Sigmoid colon (tissue), 7 donors: Measurements from ENCODE around the gene PLEKHG4B. TPM values are rescaled to one million over a fixed set of nuclear protein-coding genes. Genes with fewer than 3 reads are reported as not detected.
A peak's percentile ranks its signal among the peaks of the same experiment; 100 is the strongest.
"Not testable (repeated sequence)": the region's sequence is repeated elsewhere in the genome, so short reads cannot be mapped to it uniquely, and the experiment has no call there.

Source experiments
- DNase-seq: peaks from one replicate; pipeline ENCODE4 v3.0.0-alpha.2; 2019
- H3K27ac ChIP-seq, 4 donors: fragments of 200-600 bp; sonication (generic); one replicate each; pipeline ENCODE4 v1.5.1; 2016 to 2019; ENCODE audit warnings: mild to moderate bottlenecking in 1 of 4
- H3K27me3 ChIP-seq, 3 donors: fragments of 200-600 bp; sonication (generic); one replicate each; pipeline ENCODE4 v1.5.1; 2019; ENCODE audit warnings: mild to moderate bottlenecking in 1 of 3
- H3K36me3 ChIP-seq, 4 donors: fragments of 200-600 bp; sonication (generic); one replicate each; pipeline ENCODE4 v1.5.1; 2016 to 2019
- H3K4me1 ChIP-seq, 4 donors: fragments of 200-600 bp; sonication (generic); one replicate each; pipeline ENCODE4 v1.5.1; 2017 to 2019
- H3K4me3 ChIP-seq, 4 donors: fragments of 200-600 bp; sonication (generic); one replicate each; pipeline ENCODE4 v1.5.1; 2017 to 2019; ENCODE audit warnings: mild to moderate bottlenecking in 2 of 4, moderate library complexity in 1 of 4
- H3K9me3 ChIP-seq, 4 donors: fragments of 200-600 bp in 3 of 4; sonication (generic) in 3 of 4; one replicate each; pipeline versions ENCODE4 v1.5.1 to v1.6.1; 2013 to 2019
- CTCF ChIP-seq, 4 experiments: fragments of 450-650 bp in 3 of 4; fragments of 200-600 bp in 1 of 4; IDR thresholded peaks; one replicate each; pipeline ENCODE4 v1.5.1; 2016 to 2019; ENCODE audit warnings: antibody characterized with exemption in 4 of 4, mild to moderate bottlenecking in 3 of 4, moderate library complexity in 2 of 4
- EP300 ChIP-seq, 4 donors: sonication (generic); formaldehyde crosslinking; IDR thresholded peaks; one replicate each; pipeline ENCODE4 v1.6.1; 2017; ENCODE audit warnings: antibody characterized with exemption in 4 of 4
- POLR2A ChIP-seq, 2 donors: fragments of 450-650 bp; IDR thresholded peaks; one replicate each; pipeline ENCODE4 v1.6.1; 2016; ENCODE audit warnings: antibody characterized with exemption in 2 of 2, mild to moderate bottlenecking in 2 of 2, moderate library complexity in 2 of 2
- POLR2AphosphoS5 ChIP-seq, 4 donors: sonication (generic); formaldehyde crosslinking; IDR thresholded peaks; one replicate each; pipeline ENCODE4 v1.6.1; 2017; ENCODE audit warnings: antibody characterized with exemption in 4 of 4
- WGBS, 2 donors: extraction: QIAGEN DNeasy Blood & Tissue Kit; methylation state at CpG; one replicate each; pipeline ENCODE4 v1.1.7; 2013; 5-methylcytosine and 5-hydroxymethylcytosine counted together
- intact Hi-C: fragments of 100-400 bp; cut with DNase I; formaldehyde crosslinking; loops from one replicate; pipeline ENCODE4 v1.15.1; 2023
- polyA plus RNA-seq, 3 donors: library from polyadenylated mRNA; stranded (reverse); fragments of 200-250 nt; gene quantifications; one replicate each; pipeline ENCODE4 v1.2.3, GENCODE V29; 2013
- total RNA-seq, 4 donors: library from RNA; depleted of rRNA; stranded (reverse); fragments of >200 nt; gene quantifications; one replicate each; pipeline ENCODE4 v1.1.0, GENCODE V29; 2016
- donor health status: healthy with polysubstance abuse.
- donor health status: Bipolar disorder and iron deficiency.
- donor health status: healthy.

The PLEKHG4B gene
- total and polyA plus RNA-seq, 7 donors: 0.04 to 1.9 (median 0.36) TPM; not detected in 2

- H3K27ac ChIP-seq: no peak overlapping the region
- H3K27me3 ChIP-seq: peaks cover 6 to 53% (median 28%) of the 10 kb centered on the region in 3 donors
- H3K9me3 ChIP-seq: no peaks in the 10 kb centered on the region
- intact Hi-C loops: no loop called here
- no peaks in the 10 kb centered on the region for H3K36me3 ChIP-seq
- DNase-seq: no peak
- H3K4me3 ChIP-seq: peak overlapping the region in 3 of 4 donors; percentile 51 to 58 (median 57)
- no peak for TF ChIP-seq POLR2A (IDR thresholded peaks at IDR 0.05)
- TF ChIP-seq POLR2AphosphoS5 (IDR thresholded peaks at IDR 0.05): no peak
- TF ChIP-seq EP300 (IDR thresholded peaks at IDR 0.05): no peak
- TF ChIP-seq CTCF (IDR thresholded peaks at IDR 0.05): no peak
- peaks cover 0 to 19% (median 14%) of the 10 kb centered on the region in 4 donors for H3K4me1 ChIP-seq
- WGBS, 2 donors: 20 to 29% methylated on average over 20 of the region's 20 CpGs
Observed at GRCh38 chr5:54175-54730, 37.7 kb upstream of the PLEKHG4B start.

- Histone ChIP-seq H3K9me3 (no peaks in the 10 kb centered on the region), H3K4me1 (peaks cover 0 to 19% (median 14%) of the 10 kb centered on the region in 4 donors), H3K36me3 (no peaks in the 10 kb centered on the region), H3K27ac (no peak overlapping the region), H3K27me3 (peaks cover 6 to 53% (median 28%) of the 10 kb centered on the region in 3 donors), H3K4me3 (no peak overlapping the region)
- DNase-seq: no peak
- TF ChIP-seq EP300 (IDR thresholded peaks at IDR 0.05) (no peak), POLR2A (IDR thresholded peaks at IDR 0.05) (no peak), CTCF (IDR thresholded peaks at IDR 0.05) (no peak)
- 84 to 89% methylated on average over 28 of the region's 28 CpGs for WGBS, 2 donors
- intact Hi-C loops: no loop called here
Observed at GRCh38 chr5:54876-55569, 36.9 kb upstream of the PLEKHG4B start.

GRCh38 chr5:56561-57290 is 35.2 kb upstream of the PLEKHG4B start:
- intact Hi-C loops: no loop called here
- Histone ChIP-seq H3K4me1 (peaks cover 0 to 19% (median 14%) of the 10 kb centered on the region in 4 donors), H3K27me3 (peaks cover 6 to 45% (median 28%) of the 10 kb centered on the region in 3 donors), H3K9me3 (no peaks in the 10 kb centered on the region), H3K36me3 (no peaks in the 10 kb centered on the region), H3K4me3 (no peak overlapping the region), H3K27ac (no peak overlapping the region)
- 74 to 78% methylated on average over 9 of the region's 9 CpGs for WGBS, 2 donors
- TF ChIP-seq POLR2A (IDR thresholded peaks at IDR 0.05) (no peak), EP300 (IDR thresholded peaks at IDR 0.05) (no peak), POLR2AphosphoS5 (IDR thresholded peaks at IDR 0.05) (no peak), CTCF (IDR thresholded peaks at IDR 0.05) (no peak)
- no peak for DNase-seq

GRCh38 chr5:60250-60649 is 31.7 kb upstream of the PLEKHG4B start:
- intact Hi-C loops, H3K4me3 ChIP-seq, H3K27ac ChIP-seq, H3K36me3 ChIP-seq, DNase-seq, H3K9me3 ChIP-seq, H3K4me1 ChIP-seq: not testable (repeated sequence)
- WGBS, 2 donors: 67 to 68% methylated on average over 1 of the region's 1 CpG
- H3K27me3 ChIP-seq: peaks cover 0 to 16% (median under 1%) of the 10 kb centered on the region in 3 donors

GRCh38 chr5:70440-70839 is 21.5 kb upstream of the PLEKHG4B start:
- no peaks in the 10 kb centered on the region for H3K4me1 ChIP-seq
- H3K27ac ChIP-seq: no peak overlapping the region
- peaks cover 0 to 6% (median 0%) of the 10 kb centered on the region in 3 donors for H3K27me3 ChIP-seq
- no peak for DNase-seq
- no peaks in the 10 kb centered on the region for H3K36me3 ChIP-seq
- intact Hi-C loops: no loop called here
- no peak overlapping the region for H3K4me3 ChIP-seq
- peaks cover 0 to 7% (median 0%) of the 10 kb centered on the region in 4 donors for H3K9me3 ChIP-seq
- TF ChIP-seq POLR2A (IDR thresholded peaks at IDR 0.05) (no peak), POLR2AphosphoS5 (IDR thresholded peaks at IDR 0.05) (no peak), EP300 (IDR thresholded peaks at IDR 0.05) (no peak), CTCF (IDR thresholded peaks at IDR 0.05) (no peak)
- 77 to 89% methylated on average over 1 of the region's 1 CpG for WGBS, 2 donors

- H3K36me3 ChIP-seq, H3K27ac ChIP-seq, H3K27me3 ChIP-seq, H3K4me1 ChIP-seq, H3K4me3 ChIP-seq, DNase-seq, H3K9me3 ChIP-seq, intact Hi-C loops: not testable (repeated sequence)
- WGBS, 2 donors: 85 to 88% methylated on average over 31 of the region's 31 CpGs
Observed at GRCh38 chr5:72316-73180, 19.4 kb upstream of the PLEKHG4B start.

- H3K4me3 ChIP-seq, H3K9me3 ChIP-seq, intact Hi-C loops, H3K27me3 ChIP-seq, H3K27ac ChIP-seq, DNase-seq, H3K4me1 ChIP-seq, H3K36me3 ChIP-seq: not testable (repeated sequence)
- 79 to 88% methylated on average over 9 of the region's 9 CpGs for WGBS, 2 donors
Observed at GRCh38 chr5:73181-73447, 18.9 kb upstream of the PLEKHG4B start.
